ENCODE results near the gene NFIA.

Gene NFIA

GRCh38 chr1:61370913-61371279 is 288.5 kb downstream of the NFIA start (continued):
- no peak for TF ChIP-seq KLF17 (tag by site-specific recombination; IDR thresholded peaks at IDR 0.05)
- no peak for TF ChIP-seq ZNF544 (tag by site-specific recombination; IDR thresholded peaks at IDR 0.05)
- no peak for TF ChIP-seq ZNF521 (tag by site-specific recombination; IDR thresholded peaks at IDR 0.05)
- TF ChIP-seq ZNF280D (tag by site-specific recombination; IDR thresholded peaks at IDR 0.05), result no peak
- TF ChIP-seq ATF2 (tag by site-specific recombination; IDR thresholded peaks at IDR 0.05; ENCODE audit: low read depth), result no peak
- TF ChIP-seq ZBTB21 (tag by site-specific recombination; IDR thresholded peaks at IDR 0.05), result no peak
- no peak for TF ChIP-seq SP2 (tag by site-specific recombination; IDR thresholded peaks at IDR 0.05)
- TF ChIP-seq ZNF280C (tag by site-specific recombination; IDR thresholded peaks at IDR 0.05), result no peak

GRCh38 chr1:61372944-61373343 is 290.6 kb downstream of the NFIA start:
- TF ChIP-seq ZNF202 (tag by site-specific recombination; IDR thresholded peaks at IDR 0.05; ENCODE audit: borderline replicate concordance), result no peak
- 0 out of 2 replicates have a peak, but pooled peaks have one; percentile 20 for TF ChIP-seq SCRT2 (tag by site-specific recombination; IDR thresholded peaks at IDR 0.05)
- no peak for TF ChIP-seq ZNF624 (tag by site-specific recombination; IDR thresholded peaks at IDR 0.05)
- no peak for TF ChIP-seq ZNF449 (tag by site-specific recombination; IDR thresholded peaks at IDR 0.05)
- ChIA-PET CTCF (interaction anchor here (0.8 kb wide), 1 partner anchor 33 kb away, joined by 3 read pairs; no protein-coding TSS in a partner anchor), POLR2A (no interaction called here)
- Histone ChIP-seq H3K27ac (ENCODE audit: extremely low read depth, low read depth, low read length) (no peak overlapping the region), H3K4me3 (ENCODE audit: low read depth, low read length) (no peak overlapping the region), H3K36me3 (ENCODE audit: control insufficient read depth in 2 of 2, insufficient read depth in 1 of 2, low read length in 2 of 2) (peaks cover 0 to 4% of the 10 kb centered on the region in 2 experiments; a peak in 1 of 3 replicates), H3K9me3 (ENCODE audit: control insufficient read depth, insufficient read depth, low read depth, low read length) (no peaks in the 10 kb centered on the region), H3K4me1 (ENCODE audit: control insufficient read depth, insufficient read depth, low read length) (no peaks in the 10 kb centered on the region)

- H3K36me3 ChIP-seq (ENCODE audit: control insufficient read depth in 2 of 2, insufficient read depth in 1 of 2, low read length in 2 of 2), result peaks cover 0 to 4% of the 10 kb centered on the region in 2 experiments; a peak in 1 of 3 replicates
- H3K9me3 ChIP-seq (ENCODE audit: control insufficient read depth, insufficient read depth, low read depth, low read length), result no peaks in the 10 kb centered on the region
- TF ChIP-seq ZBTB20 (tag by site-specific recombination; IDR thresholded peaks at IDR 0.05) (no peak), ZNF169 (tag by site-specific recombination; IDR thresholded peaks at IDR 0.05) (no peak), ZNF529 (tag by site-specific recombination; IDR thresholded peaks at IDR 0.05; ENCODE audit: insufficient replicate concordance) (no peak), ZNF501 (tag by site-specific recombination; IDR thresholded peaks at IDR 0.05) (no peak), ZNF214 (tag by site-specific recombination; IDR thresholded peaks at IDR 0.05; ENCODE audit: borderline replicate concordance) (no peak), ZFP37 (tag by site-specific recombination; IDR thresholded peaks at IDR 0.05) (no peak), ZNF600 (tag by site-specific recombination; IDR thresholded peaks at IDR 0.05) (no peak), ZNF660 (tag by site-specific recombination; IDR thresholded peaks at IDR 0.05) (no peak), ZNF416 (tag by site-specific recombination; IDR thresholded peaks at IDR 0.05) (no peak)
- POLR2A ChIA-PET, result no interaction called here
- no peaks in the 10 kb centered on the region for H3K4me1 ChIP-seq (ENCODE audit: control insufficient read depth, insufficient read depth, low read length)
- H3K4me3 ChIP-seq (ENCODE audit: low read depth, low read length), result no peak overlapping the region
- no peak overlapping the region for H3K27ac ChIP-seq (ENCODE audit: extremely low read depth, low read depth, low read length)
- CTCF ChIA-PET, result interaction anchor here (0.8 kb wide), 1 partner anchor 395 kb away, joined by 3 read pairs; no protein-coding TSS in a partner anchor
These were observed 291.8 kb downstream of the NFIA start for GRCh38 chr1:61374156-61374555.

Measured in HEK293 (cell line).